ENCODE results near the gene GOLGA7B. TPM values are rescaled to one million over a fixed set of nuclear protein-coding genes. Genes with fewer than 3 reads are reported as not detected.

GOLGA7B gene
- total and polyA plus RNA-seq, 7 donors = 0.19 to 4.1 (median 0.77) TPM

- Histone ChIP-seq H3K9me3 (no peaks in the 10 kb centered on the region), H3K27me3 (ENCODE audit: insufficient read depth in 3 of 3, low read length in 2 of 3) (peaks cover 0 to 2% (median 0%) of the 10 kb centered on the region in 3 donors), H3K27ac (no peak overlapping the region), H3K4me1 (no peaks in the 10 kb centered on the region), H3K4me3 (no peak overlapping the region), H3K36me3 (ENCODE audit: insufficient read depth in 1 of 2, low read depth in 1 of 2) (no peaks in the 10 kb centered on the region)
- ATAC-seq = no peak
- no peak for DNase-seq
- 61 to 69% (median 64%) methylated on average over 5 of the region's 5 CpGs for WGBS, 3 donors
- TF ChIP-seq, protein P1, sequence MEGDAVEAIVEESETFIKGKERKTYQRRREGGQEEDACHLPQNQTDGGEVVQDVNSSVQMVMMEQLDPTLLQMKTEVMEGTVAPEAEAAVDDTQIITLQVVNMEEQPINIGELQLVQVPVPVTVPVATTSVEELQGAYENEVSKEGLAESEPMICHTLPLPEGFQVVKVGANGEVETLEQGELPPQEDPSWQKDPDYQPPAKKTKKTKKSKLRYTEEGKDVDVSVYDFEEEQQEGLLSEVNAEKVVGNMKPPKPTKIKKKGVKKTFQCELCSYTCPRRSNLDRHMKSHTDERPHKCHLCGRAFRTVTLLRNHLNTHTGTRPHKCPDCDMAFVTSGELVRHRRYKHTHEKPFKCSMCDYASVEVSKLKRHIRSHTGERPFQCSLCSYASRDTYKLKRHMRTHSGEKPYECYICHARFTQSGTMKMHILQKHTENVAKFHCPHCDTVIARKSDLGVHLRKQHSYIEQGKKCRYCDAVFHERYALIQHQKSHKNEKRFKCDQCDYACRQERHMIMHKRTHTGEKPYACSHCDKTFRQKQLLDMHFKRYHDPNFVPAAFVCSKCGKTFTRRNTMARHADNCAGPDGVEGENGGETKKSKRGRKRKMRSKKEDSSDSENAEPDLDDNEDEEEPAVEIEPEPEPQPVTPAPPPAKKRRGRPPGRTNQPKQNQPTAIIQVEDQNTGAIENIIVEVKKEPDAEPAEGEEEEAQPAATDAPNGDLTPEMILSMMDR (IDR thresholded peaks at IDR 0.05) = no peak
- intact Hi-C loops (cut with DNase I) = no loop called here
Observed at GRCh38 chr10:97886286-97886685, 36.6 kb downstream of the GOLGA7B start.

GRCh38 chr10:97887399-97887798 is 37.8 kb downstream of the GOLGA7B start:
- TF ChIP-seq, protein P1 (IDR thresholded peaks at IDR 0.05) = no peak
- H3K4me1 ChIP-seq = no peaks in the 10 kb centered on the region
- 87 to 94% (median 91%) methylated on average over 6 of the region's 6 CpGs for WGBS, 3 donors
- H3K36me3 ChIP-seq (ENCODE audit: insufficient read depth in 1 of 2, low read depth in 1 of 2) = no peaks in the 10 kb centered on the region
- no peak overlapping the region for H3K4me3 ChIP-seq
- H3K9me3 ChIP-seq = no peaks in the 10 kb centered on the region
- intact Hi-C loops (cut with DNase I) = no loop called here
- ATAC-seq (peak in 1 of 4 donors; percentile 14), DNase-seq (no peak)
- peaks cover 0 to 2% (median 1%) of the 10 kb centered on the region in 3 donors for H3K27me3 ChIP-seq (ENCODE audit: insufficient read depth in 3 of 3, low read length in 2 of 3)
- H3K27ac ChIP-seq = no peak overlapping the region

DNA sequence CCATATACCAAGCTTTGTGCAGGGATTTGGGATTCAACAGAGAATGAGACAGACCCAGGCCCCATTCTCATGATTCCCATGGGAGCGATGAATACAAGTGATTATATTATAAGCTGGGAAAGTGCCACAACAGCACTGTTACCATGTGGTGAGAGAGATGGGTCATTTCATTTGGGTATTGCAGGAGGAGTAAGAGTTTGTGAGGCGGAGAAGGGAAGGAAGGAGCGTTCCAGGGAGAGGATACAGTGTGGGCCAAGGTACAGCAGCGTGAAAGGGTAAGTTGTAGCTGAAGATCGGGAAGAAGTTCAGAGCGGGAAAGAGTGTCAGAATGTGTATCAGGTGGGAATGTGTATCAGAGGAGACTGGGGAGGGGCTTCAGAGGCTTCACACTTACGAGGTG is 38.5 kb downstream of the GOLGA7B start:
- WGBS, 3 donors = 94 to 95% (median 95%) methylated on average over 7 of the region's 7 CpGs
- intact Hi-C loops (cut with DNase I) = no loop called here
- peaks cover 0 to 3% (median 2%) of the 10 kb centered on the region in 3 donors for H3K27me3 ChIP-seq (ENCODE audit: insufficient read depth in 3 of 3, low read length in 2 of 3)
- H3K4me3 ChIP-seq = no peak overlapping the region
- H3K27ac ChIP-seq = no peak overlapping the region
- ATAC-seq (no peak), DNase-seq (no peak)
- no peaks in the 10 kb centered on the region for H3K9me3 ChIP-seq
- no peaks in the 10 kb centered on the region for H3K36me3 ChIP-seq (ENCODE audit: insufficient read depth in 1 of 2, low read depth in 1 of 2)
- TF ChIP-seq, protein P1 (IDR thresholded peaks at IDR 0.05) = no peak
- no peaks in the 10 kb centered on the region for H3K4me1 ChIP-seq

DNA sequence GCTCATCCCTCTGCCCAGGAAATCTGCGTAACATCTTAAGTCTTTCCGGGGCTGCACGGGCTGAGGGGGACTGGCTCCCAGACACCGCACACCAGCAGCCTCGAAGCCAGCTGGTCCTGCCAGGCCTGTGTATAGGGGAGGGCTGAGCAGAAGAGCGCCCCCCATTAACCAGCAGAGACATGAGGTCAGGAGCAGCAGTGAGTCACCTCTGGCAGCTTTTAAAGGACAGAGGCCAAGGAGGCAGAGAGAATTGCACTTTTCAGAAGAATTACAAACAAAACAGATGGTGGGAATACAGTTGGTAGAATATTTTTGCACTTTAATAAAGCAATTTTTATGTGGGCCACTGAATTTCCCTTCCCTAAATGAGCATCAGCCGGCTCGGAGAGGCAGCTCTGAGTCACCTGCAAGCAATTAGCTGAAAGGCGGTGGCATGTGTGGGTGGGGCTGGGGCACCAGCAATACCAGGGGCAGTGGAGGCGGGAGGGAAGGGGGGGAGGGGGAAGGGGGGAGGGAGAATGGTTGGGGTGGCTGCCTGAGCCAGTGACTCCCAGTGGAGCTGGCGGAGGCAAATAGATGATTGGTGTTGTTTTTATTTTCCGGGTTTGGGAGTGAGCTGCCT is 39.1 kb downstream of the GOLGA7B start:
- Histone ChIP-seq H3K36me3 (ENCODE audit: insufficient read depth in 1 of 2, low read depth in 1 of 2) (no peaks in the 10 kb centered on the region), H3K4me3 (no peak overlapping the region), H3K9me3 (no peaks in the 10 kb centered on the region), H3K4me1 (no peaks in the 10 kb centered on the region), H3K27me3 (ENCODE audit: insufficient read depth in 3 of 3, low read length in 2 of 3) (peaks cover 0 to 3% (median 2%) of the 10 kb centered on the region in 3 donors), H3K27ac (no peak overlapping the region)
- TF ChIP-seq, protein P1 (IDR thresholded peaks at IDR 0.05) = no peak
- WGBS, 3 donors = 36 to 48% (median 45%) methylated on average over 11 to 12 of the region's 12 CpGs
- intact Hi-C loops (cut with DNase I) = no loop called here
- no peak for ATAC-seq
- DNase-seq = no peak

All from psoas muscle (tissue), 8 donors.